HEK293 (cell line): ENCODE measurements around the gene ADIPOR2.
A peak's percentile ranks its signal among the peaks of the same experiment; 100 is the strongest.

Experiments used
- CTCF ChIA-PET: fragments of 350-600 bp; formaldehyde crosslinking; extraction: SDS; loops from one replicate; lab custom pipeline; 2021; ENCODE audit warnings: antibody characterized with exemption; lab: Yijun Ruan, JAX
- POLR2A ChIA-PET: fragments of 300-600 bp; formaldehyde crosslinking; extraction: SDS; loops from one replicate; lab custom pipeline; 2020; ENCODE audit warnings: antibody characterized with exemption, inconsistent platforms; lab: Yijun Ruan, JAX
- H3K27ac ChIP-seq: fragments of 200-500 bp; sonication (Bioruptor generic); 2 replicates; pipeline ENCODE4 v1.5.1; 2014; ENCODE audit warnings: low read depth, low read length, control low read depth, inconsistent platforms; ENCODE audit errors: extremely low read depth
- H3K36me3 ChIP-seq, 2 experiments: fragments of 200-500 bp in 1 of 2; sonication (Bioruptor generic) in 1 of 2; 1 replicate in 1 of 2; 2 replicates in 1 of 2; pipeline ENCODE4 v1.5.1; 2014 to 2017; ENCODE audit warnings: inconsistent platforms in 2 of 2, low read length in 2 of 2; ENCODE audit not compliant: control insufficient read depth in 2 of 2, insufficient read depth in 1 of 2
- H3K4me1 ChIP-seq: fragments of 200-500 bp; sonication (Bioruptor generic); 2 replicates; pipeline ENCODE4 v1.5.1; 2014; ENCODE audit warnings: mild to moderate bottlenecking, low read length, inconsistent platforms; ENCODE audit not compliant: control insufficient read depth, insufficient read depth
- H3K4me3 ChIP-seq: 2 replicates; pipeline ENCODE4 v1.5.1; 2011; ENCODE audit warnings: low read depth, mild to moderate bottlenecking, control low read depth, low read length, moderate library complexity
- H3K9me3 ChIP-seq: fragments of 200-500 bp; sonication (Bioruptor generic); 2 replicates; pipeline ENCODE4 v1.5.1; 2014; ENCODE audit warnings: low read depth, low read length, inconsistent platforms; ENCODE audit not compliant: control insufficient read depth, insufficient read depth
- ELK4 ChIP-seq: IDR thresholded peaks from 2 replicates; pipeline ENCODE4 v1.6.1; 2011; ENCODE audit warnings: mild to moderate bottlenecking, low read depth, low read length, borderline replicate concordance
- FEZF1 ChIP-seq: fragments of 450-650 bp; formaldehyde crosslinking; IDR thresholded peaks from 2 replicates; pipeline ENCODE4 v1.5.1; 2016; ENCODE audit warnings: missing biosample characterization, missing genetic modification characterization
- HOXD13 ChIP-seq: sonication (generic); formaldehyde crosslinking; IDR thresholded peaks from 2 replicates; pipeline ENCODE4 v1.8.0; 2022; ENCODE audit warnings: missing genetic modification reagents, borderline replicate concordance
- KLF1 ChIP-seq: fragments of 450-650 bp; formaldehyde crosslinking; IDR thresholded peaks from 2 replicates; pipeline ENCODE4 v1.5.1; 2016; ENCODE audit warnings: missing biosample characterization, missing genetic modification characterization
- KLF16 ChIP-seq: fragments of 450-650 bp; formaldehyde crosslinking; IDR thresholded peaks from 2 replicates; pipeline ENCODE4 v1.5.1; 2017; ENCODE audit warnings: missing biosample characterization, missing genetic modification characterization
- KLF7 ChIP-seq: fragments of 450-650 bp; formaldehyde crosslinking; IDR thresholded peaks from 2 replicates; pipeline ENCODE4 v1.5.1; 2016; ENCODE audit warnings: missing biosample characterization, missing genetic modification characterization, borderline replicate concordance
- MYNN ChIP-seq: fragments of 450-650 bp; formaldehyde crosslinking; IDR thresholded peaks from 2 replicates; pipeline ENCODE4 v1.5.1; 2016; ENCODE audit warnings: missing biosample characterization, missing genetic modification characterization, borderline replicate concordance
- REST ChIP-seq: fragments of 450-650 bp; formaldehyde crosslinking; IDR thresholded peaks from 2 replicates; pipeline ENCODE4 v1.5.1; 2016; ENCODE audit warnings: missing biosample characterization, missing genetic modification characterization
- SALL2 ChIP-seq: fragments of 450-650 bp; formaldehyde crosslinking; IDR thresholded peaks from 2 replicates; pipeline ENCODE4 v1.5.0; 2017; ENCODE audit warnings: missing biosample characterization, mild to moderate bottlenecking, missing genetic modification characterization, borderline replicate concordance
- WT1 ChIP-seq: fragments of 450-650 bp; formaldehyde crosslinking; IDR thresholded peaks from 2 replicates; pipeline ENCODE4 v1.5.1; 2016; ENCODE audit warnings: missing biosample characterization, missing genetic modification characterization
- YY1 ChIP-seq: fragments of 450-650 bp; formaldehyde crosslinking; IDR thresholded peaks from 2 replicates; pipeline ENCODE4 v1.5.1; 2018; ENCODE audit warnings: missing biosample characterization, missing genetic modification characterization
- ZBTB1 ChIP-seq: fragments of 450-650 bp; formaldehyde crosslinking; IDR thresholded peaks from 2 replicates; pipeline ENCODE4 v1.5.1; 2016; ENCODE audit warnings: missing biosample characterization, missing genetic modification characterization
- ZBTB20 ChIP-seq: fragments of 450-650 bp; formaldehyde crosslinking; IDR thresholded peaks from 2 replicates; pipeline ENCODE4 v1.5.1; 2016; ENCODE audit warnings: missing biosample characterization, missing genetic modification characterization
- ZBTB26 ChIP-seq: fragments of 450-650 bp; formaldehyde crosslinking; optimal IDR thresholded peaks from 2 replicates; pipeline ENCODE3; 2016; ENCODE audit warnings: missing biosample characterization, mild to moderate bottlenecking, missing genetic modification characterization
- ZIC2 ChIP-seq: fragments of 450-650 bp; formaldehyde crosslinking; IDR thresholded peaks from 2 replicates; pipeline ENCODE4 v1.5.1; 2016; ENCODE audit warnings: missing biosample characterization, missing genetic modification characterization
- ZNF394 ChIP-seq: fragments of 450-650 bp; formaldehyde crosslinking; IDR thresholded peaks from 2 replicates; pipeline ENCODE4 v1.5.1; 2016; ENCODE audit warnings: missing biosample characterization, missing genetic modification characterization, mild to moderate bottlenecking, moderate library complexity, borderline replicate concordance
- ZNF768 ChIP-seq: fragments of 450-650 bp; formaldehyde crosslinking; IDR thresholded peaks from 2 replicates; pipeline ENCODE4 v1.5.1; 2018; ENCODE audit warnings: missing biosample characterization, mild to moderate bottlenecking, missing genetic modification characterization
- ZSCAN16 ChIP-seq: fragments of 450-650 bp; formaldehyde crosslinking; IDR thresholded peaks from 2 replicates; pipeline ENCODE4 v1.5.1; 2016; ENCODE audit warnings: missing biosample characterization, missing genetic modification characterization
- ZSCAN23 ChIP-seq: fragments of 450-650 bp; formaldehyde crosslinking; IDR thresholded peaks from 2 replicates; pipeline ENCODE4 v1.5.1; 2016; ENCODE audit warnings: missing biosample characterization, missing genetic modification characterization
- ZSCAN30 ChIP-seq: fragments of 450-650 bp; IDR thresholded peaks from 2 replicates; pipeline ENCODE4 v1.5.1; 2018; ENCODE audit warnings: missing biosample characterization, mild to moderate bottlenecking, missing genetic modification characterization, moderate library complexity
- ZSCAN4 ChIP-seq: fragments of 450-650 bp; formaldehyde crosslinking; IDR thresholded peaks from 2 replicates; pipeline ENCODE4 v1.5.1; 2017; ENCODE audit warnings: missing biosample characterization, missing genetic modification characterization

Gene ADIPOR2

GRCh38 chr12:1647285-1647669 lies 43.6 kb upstream of the ADIPOR2 start:
- ChIA-PET POLR2A (no interaction called here), CTCF (interaction anchor here (4.4 to 12.9 kb wide), 3 partner anchors 12 to 293 kb away, joined by 25 to 259 read pairs (median 31); no protein-coding TSS in a partner anchor)
- Histone ChIP-seq H3K4me3 (no peak overlapping the region), H3K27ac (no peak overlapping the region), H3K4me1 (peaks cover 2% of the 10 kb centered on the region; the same call in 1 of the 2 replicates), H3K9me3 (no peaks in the 10 kb centered on the region), H3K36me3 (peaks cover 0 to 20% of the 10 kb centered on the region in 2 experiments; a peak in 2 of 3 replicates)
- TF ChIP-seq ELK4 (no peak), YY1 (tag by site-specific recombination) (no peak), WT1 (tag by site-specific recombination) (no peak), ZNF768 (tag by site-specific recombination) (no peak), ZBTB1 (tag by site-specific recombination) (no peak), KLF16 (tag by site-specific recombination) (no peak), MYNN (tag by site-specific recombination) (no peak), ZSCAN30 (tag by site-specific recombination) (no peak)

- no peaks in the 10 kb centered on the region for H3K4me1 ChIP-seq
- ChIA-PET CTCF (interaction anchor here (0.5 to 12.9 kb wide), 7 partner anchors 15 to 932 kb away, joined by 3 to 259 read pairs (median 6); no protein-coding TSS in a partner anchor), POLR2A (no interaction called here)
- TF ChIP-seq MYNN (tag by site-specific recombination) (no peak), ZBTB26 (no peak), FEZF1 (tag by site-specific recombination) (0 out of 2 replicates have a peak, but pooled peaks have one; percentile 27), ZSCAN16 (tag by site-specific recombination) (no peak), ZBTB20 (no peak)
- no peaks in the 10 kb centered on the region for H3K9me3 ChIP-seq
- no peak overlapping the region for H3K27ac ChIP-seq
- H3K4me3 ChIP-seq: no peak overlapping the region
- peaks cover 0 to 20% of the 10 kb centered on the region in 2 experiments; a peak in 2 of 3 replicates for H3K36me3 ChIP-seq
These were observed 40.5 kb upstream of the ADIPOR2 start for GRCh38 chr12:1650260-1650977.

- POLR2A ChIA-PET: no interaction called here
- CTCF ChIA-PET: interaction anchor here (0.7 to 12.9 kb wide), 5 partner anchors 16 to 631 kb away, joined by 4 to 259 read pairs (median 25); no protein-coding TSS in a partner anchor
- TF ChIP-seq ZIC2 (tag by site-specific recombination): no peak
- TF ChIP-seq ZSCAN23 (tag by site-specific recombination): no peak
- no peak for TF ChIP-seq REST (tag by site-specific recombination)
- no peak for TF ChIP-seq ZNF394
- TF ChIP-seq ZSCAN4: no peak
- TF ChIP-seq ZSCAN30 (tag by site-specific recombination): no peak
- no peak for TF ChIP-seq SALL2
- TF ChIP-seq KLF1 (tag by site-specific recombination): no peak
- no peak for TF ChIP-seq HOXD13 (CRISPR knock-in tag)
- no peak for TF ChIP-seq KLF7 (tag by site-specific recombination)
These were observed 39.9 kb upstream of the ADIPOR2 start for GRCh38 chr12:1650978-1651361.

More at GRCh38 chr12:1650978-1651361, 39.9 kb upstream of the ADIPOR2 start:
- H3K36me3 ChIP-seq: peaks cover 0 to 16% of the 10 kb centered on the region in 2 experiments; a peak in 2 of 3 replicates
- no peak overlapping the region for H3K4me3 ChIP-seq
- H3K9me3 ChIP-seq: no peaks in the 10 kb centered on the region
- no peaks in the 10 kb centered on the region for H3K4me1 ChIP-seq
- no peak overlapping the region for H3K27ac ChIP-seq
